T47D (cell line): Measurements from ENCODE around the gene COL4A1.
"Not testable (repeated sequence)": the region's sequence is repeated elsewhere in the genome, so short reads cannot be mapped to it uniquely, and the experiment has no call there.

ENCODE experiments used
- DNase-seq, 2 experiments: peaks; one replicate each; pipeline versions ENCODE4 v3.0.0 to v3.0.0-alpha.2; 2011 to 2012; ENCODE audit warnings: low read depth in 1 of 2, low spot score in 1 of 2
- JUND ChIP-seq: IDR thresholded peaks from 2 replicates; pipeline ENCODE4 v1.6.1; 2012; ENCODE audit warnings: low read depth
- in situ Hi-C: cut with HindIII; loops from 2 replicates; pipeline ENCODE4 v1.10.0; 2016; ENCODE audit warnings: low sequenced_read_pairs, low pct_unique_long_range_greater_than_20kb

COL4A1 gene

DNA sequence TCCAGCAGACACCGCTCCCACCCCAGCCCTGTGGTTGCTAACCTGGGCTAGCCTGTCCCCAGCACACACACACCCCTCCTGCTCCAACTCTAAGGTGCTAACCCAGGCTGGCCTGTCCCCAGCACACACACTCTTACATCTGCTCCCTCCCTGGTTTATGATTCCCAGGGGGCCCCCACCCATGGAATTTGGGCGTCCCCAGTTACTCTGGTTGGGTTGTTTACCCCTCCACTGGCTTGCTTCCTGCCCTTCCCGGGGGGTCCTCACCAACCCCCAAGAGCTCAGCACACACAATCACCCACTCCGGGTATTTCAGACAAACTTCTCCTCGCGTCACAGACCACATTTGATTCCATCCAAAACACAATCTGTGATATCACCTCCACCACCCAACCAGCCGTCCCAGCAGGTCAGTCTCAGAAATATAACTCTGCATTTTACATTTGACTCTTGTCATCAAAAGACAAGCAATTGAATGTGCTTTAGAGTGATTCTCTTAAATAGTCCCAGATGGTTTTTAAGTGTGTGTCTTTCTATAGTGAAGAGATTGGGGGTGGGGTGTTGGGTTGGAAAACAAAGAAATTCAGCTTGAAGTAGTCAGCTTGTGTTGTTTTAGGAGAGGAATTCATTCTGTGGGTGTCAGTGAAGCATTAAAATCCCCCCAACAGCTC is 20.2 kb upstream of the COL4A1 start:
- no peak for TF ChIP-seq JUND
- DNase-seq: no peak
- in situ Hi-C loops: no loop called here

DNA sequence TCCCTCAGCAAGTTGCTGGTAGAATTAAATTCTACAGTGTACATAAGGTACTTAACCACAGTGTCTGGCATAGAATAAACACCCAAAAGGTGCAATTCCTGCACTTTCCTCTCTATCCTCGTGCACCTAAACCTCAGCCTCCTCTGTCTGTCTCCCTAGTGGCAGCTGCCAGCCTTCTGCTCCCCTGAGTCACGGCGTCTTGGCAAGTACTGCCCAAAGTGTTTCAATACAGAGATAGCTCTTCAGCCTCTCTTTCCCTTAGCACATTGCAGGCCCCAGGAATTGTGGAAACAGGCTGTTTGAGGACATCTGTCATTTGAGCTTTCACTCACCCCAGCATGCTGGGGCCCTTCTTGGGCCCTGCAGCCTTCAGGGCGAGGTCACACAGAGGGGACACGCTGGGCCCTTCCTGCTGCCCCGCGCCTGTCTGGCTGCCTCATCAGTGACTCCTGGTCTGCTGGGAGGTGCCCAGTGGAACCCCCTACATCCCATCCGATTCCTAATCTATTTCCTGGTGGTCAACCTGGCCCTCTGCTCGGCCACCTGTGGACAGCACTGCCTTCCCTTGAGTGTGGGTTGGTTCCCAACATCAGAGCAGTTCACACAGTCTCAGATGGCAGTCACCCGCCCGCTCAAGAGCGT is 19.4 kb upstream of the COL4A1 start:
- in situ Hi-C loops: no loop called here
- TF ChIP-seq JUND: no peak
- DNase-seq: no peak

DNA sequence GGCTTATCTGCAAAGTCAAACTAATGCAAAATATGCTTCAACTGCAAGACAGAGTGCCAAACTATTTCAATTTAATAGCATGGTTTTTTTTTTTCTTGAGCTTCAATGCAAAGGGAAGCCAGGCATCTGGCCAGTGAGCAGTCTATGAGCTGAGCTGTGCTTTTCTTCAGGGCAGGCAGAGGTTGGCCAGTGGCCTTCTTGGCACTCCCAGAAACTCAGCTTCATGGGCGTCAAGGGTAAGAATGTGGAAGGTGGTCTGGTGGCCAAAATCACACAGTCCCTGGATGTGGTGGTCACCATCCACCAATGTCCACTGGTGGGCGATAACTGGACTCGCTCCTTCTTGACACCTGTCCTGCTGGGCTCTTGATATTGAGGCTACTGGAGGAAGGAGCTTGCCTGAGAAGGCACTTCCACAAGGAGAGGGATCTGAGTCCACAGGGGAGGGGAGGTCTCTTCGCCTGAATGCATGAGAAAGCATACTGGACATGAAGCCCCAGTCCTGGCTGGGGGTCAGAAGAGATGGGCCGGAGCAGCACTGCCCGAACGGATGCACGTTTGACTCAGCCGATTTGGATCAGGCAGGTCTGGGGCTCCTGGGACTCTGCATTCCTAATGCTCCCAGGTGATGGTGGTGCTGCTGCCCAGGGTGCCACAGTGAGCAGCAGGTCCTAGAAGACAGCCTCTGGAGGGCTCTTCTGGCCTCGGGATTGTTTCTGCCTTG is 17.2 kb upstream of the COL4A1 start:
- in situ Hi-C loops: no loop called here

DNA sequence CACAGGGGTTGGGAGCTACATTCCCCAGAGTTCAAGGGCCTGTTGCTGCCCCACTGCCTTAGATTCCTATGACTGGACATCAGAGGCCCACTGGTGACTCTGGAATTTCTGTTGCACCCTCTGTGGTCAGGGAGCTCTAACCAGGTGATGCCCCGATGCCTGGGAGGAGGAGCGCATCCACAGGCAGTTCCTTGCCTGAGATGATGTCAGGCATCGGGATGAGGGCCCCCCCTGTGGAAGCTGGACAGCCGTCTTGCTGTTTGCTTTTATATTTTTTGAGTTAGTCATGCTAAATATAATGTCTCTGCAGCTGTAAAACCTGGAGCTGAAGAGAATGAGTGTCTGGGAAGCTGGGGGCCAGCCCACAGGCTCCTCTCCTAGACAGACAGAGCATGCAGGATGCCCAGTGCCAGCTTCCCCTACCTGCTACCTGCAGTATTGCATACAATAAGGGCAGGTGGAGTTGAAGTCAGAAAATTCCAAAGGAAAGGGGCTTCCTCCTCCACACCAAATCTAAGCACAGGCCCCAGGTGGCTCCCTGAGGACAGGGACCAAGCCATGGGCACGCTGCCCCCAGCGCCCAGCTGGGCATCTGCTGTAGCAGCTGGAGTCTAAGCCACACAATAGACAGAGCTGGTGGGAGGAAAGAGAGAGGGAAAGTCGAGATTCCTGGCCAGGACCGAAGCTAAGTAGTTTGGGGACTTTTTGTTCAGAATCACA is 16.4 kb upstream of the COL4A1 start:
- in situ Hi-C loops: no loop called here
- TF ChIP-seq JUND: no peak

More for the DNA sequence above, 17.2 kb upstream of the COL4A1 start:
- no peak for DNase-seq
- TF ChIP-seq JUND: no peak

DNA sequence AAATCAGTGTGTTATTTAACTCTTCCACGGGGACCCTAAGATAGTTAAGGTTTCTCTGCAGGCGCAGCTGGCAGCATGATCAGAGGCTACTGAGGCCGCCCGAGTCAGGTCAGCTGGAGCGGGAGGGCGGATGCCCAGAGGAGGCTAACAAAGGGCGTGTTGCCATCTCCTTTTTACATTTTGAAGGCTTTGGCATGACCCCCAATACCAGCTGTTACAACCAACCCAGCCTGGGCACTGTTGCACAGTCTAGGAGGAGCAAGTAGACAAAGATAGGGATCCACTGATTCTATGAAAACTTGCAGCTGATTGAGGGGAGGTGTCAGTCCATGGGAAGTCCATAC is 15.8 kb upstream of the COL4A1 start:
- in situ Hi-C loops: no loop called here
- no peak for TF ChIP-seq JUND
- DNase-seq: no peak

More for the DNA sequence above, 16.4 kb upstream of the COL4A1 start:
- DNase-seq: no peak

DNA sequence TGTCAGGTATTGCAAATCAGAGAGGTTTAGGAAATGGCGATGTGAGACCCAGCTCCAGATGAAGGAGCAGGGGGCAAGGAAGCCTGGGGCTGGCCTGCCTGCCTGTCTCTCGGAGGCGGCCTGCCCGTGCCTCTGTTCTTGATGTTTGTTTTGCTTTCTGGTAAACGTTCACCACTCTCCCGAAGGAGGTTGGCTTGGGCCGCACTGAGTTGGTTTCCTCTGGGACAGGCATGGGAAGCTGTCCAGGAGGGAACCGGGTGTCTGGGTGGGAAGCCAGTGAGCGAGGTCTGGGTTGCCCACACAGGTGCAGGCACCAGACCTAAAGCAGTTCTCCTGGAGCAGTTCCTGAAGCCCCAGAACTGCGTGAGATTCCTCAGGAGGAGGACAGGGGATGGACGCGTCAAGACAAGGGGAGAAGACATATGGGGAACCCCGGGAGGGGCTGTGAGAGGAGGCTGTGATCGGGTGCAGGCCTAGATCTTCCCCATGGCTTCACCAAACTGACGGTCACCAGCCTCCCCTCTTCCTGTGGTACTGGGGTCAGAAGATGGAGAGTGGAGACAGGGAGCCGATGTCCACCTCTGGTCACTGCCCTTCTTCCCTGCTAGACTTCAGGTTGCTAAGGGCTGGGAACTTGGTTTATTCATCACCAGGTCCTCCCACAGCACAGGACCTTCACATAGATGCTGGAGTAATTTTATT is 15.3 kb upstream of the COL4A1 start:
- no peak for TF ChIP-seq JUND
- no peak for DNase-seq
- in situ Hi-C loops: no loop called here

DNA sequence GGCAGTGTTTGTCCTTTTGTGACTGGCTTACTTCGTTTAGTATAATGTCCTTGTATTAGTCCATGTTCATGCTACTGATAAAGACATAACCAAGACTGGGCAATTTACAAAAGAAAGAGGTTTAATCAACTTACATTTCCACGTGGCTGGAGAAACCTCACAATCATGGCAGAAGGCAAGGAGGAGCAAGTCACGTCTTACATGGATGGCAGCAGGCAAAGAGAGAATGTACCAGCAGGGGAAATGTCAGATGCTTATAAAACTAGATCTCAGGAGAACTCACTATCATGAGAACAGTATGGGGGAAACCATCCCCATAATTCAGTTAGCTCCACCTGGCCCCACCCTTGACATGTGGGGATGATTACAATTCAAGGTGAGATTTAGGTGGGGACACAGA is 14.6 kb upstream of the COL4A1 start:
- in situ Hi-C loops, DNase-seq: not testable (repeated sequence)

DNA sequence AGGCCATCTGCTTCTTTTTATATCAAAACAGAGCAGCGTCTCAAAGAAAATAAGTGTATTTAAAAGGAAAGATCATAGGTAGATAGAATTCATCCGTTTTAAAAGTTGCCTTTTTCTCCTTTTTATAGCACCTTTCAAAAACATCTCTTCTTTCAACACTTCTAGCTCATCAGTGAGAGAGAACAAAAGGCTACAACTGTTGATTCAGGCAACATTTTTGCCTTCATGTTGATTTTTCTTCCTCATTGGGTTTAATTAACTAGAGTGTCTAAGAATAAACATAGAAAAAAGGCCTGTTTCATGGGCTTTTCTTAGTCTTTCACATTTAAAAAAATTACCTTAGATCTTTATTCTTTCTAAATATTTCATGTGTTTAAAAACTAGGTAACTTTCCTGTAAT is 13.7 kb upstream of the COL4A1 start:
- DNase-seq: no peak
- in situ Hi-C loops: no loop called here
- TF ChIP-seq JUND: no peak

DNA sequence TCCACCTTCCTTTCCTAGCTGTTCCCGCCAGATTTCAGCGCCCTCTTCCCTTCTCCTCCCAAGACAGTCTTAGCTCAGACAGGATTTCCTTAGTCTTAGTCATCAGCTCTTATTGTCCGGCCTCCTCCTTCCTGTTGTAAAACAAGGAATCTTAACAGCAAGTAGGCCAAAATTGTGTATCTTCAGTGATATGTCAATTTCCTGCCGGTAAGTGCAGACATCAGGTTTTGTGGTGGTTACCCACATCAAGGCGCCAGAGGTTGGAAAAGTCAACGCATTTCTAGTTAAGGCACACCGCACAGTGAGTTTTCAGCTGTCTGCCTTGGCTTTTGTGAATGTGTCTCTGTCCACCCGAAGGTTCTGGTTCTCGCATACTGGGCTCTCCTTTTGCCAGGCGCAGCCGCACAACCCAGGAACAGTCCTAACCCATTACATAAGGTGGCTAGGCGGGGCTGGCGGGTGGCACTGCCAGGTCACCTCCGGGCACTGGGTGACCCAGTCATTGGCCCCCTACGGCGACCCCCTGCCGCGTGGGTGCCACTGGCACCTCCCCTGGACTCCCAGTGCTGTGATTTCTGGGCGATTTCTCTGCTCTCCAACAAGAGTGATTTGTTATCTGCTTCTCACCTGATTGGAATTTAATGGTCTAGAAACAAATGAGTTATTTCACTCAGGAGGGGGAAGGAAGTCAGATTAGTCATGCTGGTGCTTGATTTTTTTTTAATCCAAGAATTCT is 13.0 kb upstream of the COL4A1 start:
- no peak for DNase-seq
- in situ Hi-C loops: no loop called here
- TF ChIP-seq JUND: no peak

DNA sequence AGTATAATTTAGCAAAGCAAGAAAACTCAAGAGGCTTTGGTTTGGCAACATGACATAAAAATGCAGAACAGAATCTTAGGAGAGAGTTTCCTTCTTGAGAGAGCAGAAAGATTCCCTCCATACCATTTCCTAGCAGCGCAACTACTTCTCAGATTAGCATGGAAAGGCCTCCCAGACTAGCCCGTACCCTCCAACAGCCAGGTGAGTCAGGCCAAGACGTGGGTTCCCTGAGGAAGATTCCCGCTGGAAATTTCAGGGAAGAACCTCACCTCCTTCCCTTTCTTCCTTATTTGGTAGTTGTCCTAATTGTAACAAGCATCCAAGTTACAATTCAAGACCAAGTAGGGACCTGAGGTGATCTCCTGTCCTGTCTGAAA is 12.4 kb upstream of the COL4A1 start:
- TF ChIP-seq JUND: no peak
- in situ Hi-C loops: no loop called here
- no peak for DNase-seq

DNA sequence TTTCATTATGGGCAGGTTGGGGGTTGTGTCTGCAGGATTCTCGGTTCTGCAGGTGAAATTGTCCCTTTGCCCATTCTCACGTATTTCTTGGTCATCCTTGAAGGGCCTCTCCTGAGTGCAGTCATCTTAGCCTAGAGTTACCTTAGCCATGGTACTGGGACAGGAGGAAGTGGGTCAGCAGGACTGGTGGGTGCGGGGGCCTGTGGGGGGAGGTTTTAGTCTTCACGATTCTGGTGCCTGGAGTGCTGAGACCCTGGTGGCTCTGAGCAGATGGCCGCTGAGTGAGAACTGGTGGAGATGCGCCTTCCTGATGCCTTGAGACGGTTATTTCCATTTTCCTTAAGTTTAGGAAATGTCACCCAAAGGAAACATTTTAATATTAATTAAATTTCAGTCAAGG is 12.0 kb upstream of the COL4A1 start:
- DNase-seq: no peak
- TF ChIP-seq JUND: no peak
- in situ Hi-C loops: no loop called here
